SK-N-DZ (cell line): ENCODE data around the gene ARRB2.

Source experiments
- DNase-seq: peaks from one replicate; pipeline ENCODE4 v3.0.0-alpha.2; 2015; ENCODE audit warnings: low spot score

ARRB2 gene

DNA sequence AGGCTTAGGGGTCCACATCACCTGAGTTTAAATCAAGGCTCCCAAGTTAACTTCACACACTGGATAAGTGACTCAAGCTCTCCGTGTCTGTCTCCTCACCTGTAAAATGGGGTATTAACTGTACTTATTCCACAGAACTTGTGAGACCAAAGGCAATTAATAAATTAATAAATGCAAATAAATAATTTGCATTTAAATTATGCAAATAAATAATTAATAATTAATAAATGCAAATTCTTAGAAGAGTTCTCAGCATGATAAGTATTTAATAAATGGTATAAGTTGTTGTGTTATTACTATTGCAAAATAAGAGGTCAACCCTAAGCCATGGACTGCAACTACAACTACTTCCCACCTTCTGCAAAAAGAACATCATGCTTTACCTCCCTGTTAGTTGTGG is 43.0 kb downstream of the ARRB2 start:
- no peak for DNase-seq

- no peak for DNase-seq
These were observed 49.4 kb downstream of the ARRB2 start for GRCh38 chr17:4759776-4760236.

GRCh38 chr17:4764595-4764994 is 54.2 kb downstream of the ARRB2 start:
- DNase-seq = no peak

- DNase-seq = no peak
These were observed 55.8 kb downstream of the ARRB2 start for GRCh38 chr17:4766201-4766600.

DNA sequence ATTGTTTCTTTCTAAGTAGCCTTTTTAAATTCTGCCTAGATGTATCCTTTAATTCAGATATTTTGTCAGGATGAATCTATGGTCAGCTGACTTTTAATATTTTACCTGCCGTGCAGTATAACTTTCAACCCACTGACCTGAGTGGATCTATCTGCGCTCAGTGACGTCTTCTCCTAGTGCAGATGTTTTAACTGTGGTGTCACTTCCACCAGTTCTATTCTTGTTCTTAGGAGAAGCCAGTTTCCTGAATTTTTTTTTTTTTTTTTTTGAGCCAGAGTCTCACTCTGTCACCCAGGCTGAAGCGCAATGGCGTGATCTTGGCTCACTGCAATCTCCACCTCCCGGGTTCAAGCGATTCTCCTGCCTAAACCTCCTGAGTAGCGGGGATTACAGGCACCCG is 56.3 kb downstream of the ARRB2 start:
- DNase-seq = no peak

GRCh38 chr17:4768298-4768697 is 57.9 kb downstream of the ARRB2 start:
- DNase-seq = no peak

- no peak for DNase-seq
These were observed 59.2 kb downstream of the ARRB2 start for GRCh38 chr17:4769628-4770027.
